ENCODE data around the gene OPCML. TPM values are rescaled to one million over a fixed set of nuclear protein-coding genes. Genes with fewer than 3 reads are reported as not detected.

The OPCML gene
- total RNA-seq, 3 donors from 2014 or later: not detected

- no peak for DNase-seq
- Mint-ChIP-seq H3K9me3 (peaks cover 4% of the 10 kb centered on the region), H3K4me1 (ENCODE audit: low read depth) (no peaks in the 10 kb centered on the region), H3K36me3 (ENCODE audit: insufficient read depth) (no peaks in the 10 kb centered on the region), H3K4me3 (no peak overlapping the region), H3K27me3 (ENCODE audit: low read depth) (no peaks in the 10 kb centered on the region)
- ATAC-seq: no peak
Measured at GRCh38 chr11:133388975-133389568, 143.2 kb downstream of the OPCML start.

GRCh38 chr11:133388260-133388659, 144.0 kb downstream of the OPCML start:
- Mint-ChIP-seq H3K4me1 (ENCODE audit: low read depth) (no peaks in the 10 kb centered on the region), H3K4me3 (no peak overlapping the region), H3K36me3 (ENCODE audit: insufficient read depth) (no peaks in the 10 kb centered on the region), H3K9me3 (peaks cover 4% of the 10 kb centered on the region), H3K27me3 (ENCODE audit: low read depth) (no peaks in the 10 kb centered on the region)
- ATAC-seq (no peak), DNase-seq (no peak)

- Mint-ChIP-seq H3K4me3 (no peak overlapping the region), H3K27me3 (ENCODE audit: low read depth) (no peaks in the 10 kb centered on the region), H3K36me3 (ENCODE audit: insufficient read depth) (no peaks in the 10 kb centered on the region), H3K9me3 (peaks cover 4% of the 10 kb centered on the region), H3K4me1 (ENCODE audit: low read depth) (no peaks in the 10 kb centered on the region)
- no peak for ATAC-seq
- no peak for DNase-seq
Measured at GRCh38 chr11:133386852-133387251, 145.4 kb downstream of the OPCML start.

- H3K4me3 Mint-ChIP-seq: no peak overlapping the region
- no peaks in the 10 kb centered on the region for H3K36me3 Mint-ChIP-seq (ENCODE audit: insufficient read depth)
- no peak for ATAC-seq
- peaks cover 4% of the 10 kb centered on the region for H3K9me3 Mint-ChIP-seq
- DNase-seq: no peak
- H3K27me3 Mint-ChIP-seq (ENCODE audit: low read depth): peaks cover 2% of the 10 kb centered on the region
- H3K4me1 Mint-ChIP-seq (ENCODE audit: low read depth): no peaks in the 10 kb centered on the region
Measured at GRCh38 chr11:133386262-133386661, 146.0 kb downstream of the OPCML start.

GRCh38 chr11:133385781-133386180, 146.5 kb downstream of the OPCML start:
- H3K4me1 Mint-ChIP-seq (ENCODE audit: low read depth): no peaks in the 10 kb centered on the region
- no peak overlapping the region for H3K4me3 Mint-ChIP-seq
- H3K9me3 Mint-ChIP-seq: peaks cover 4% of the 10 kb centered on the region
- DNase-seq: no peak
- H3K27me3 Mint-ChIP-seq (ENCODE audit: low read depth): peaks cover 2% of the 10 kb centered on the region
- ATAC-seq: no peak
- H3K36me3 Mint-ChIP-seq (ENCODE audit: insufficient read depth): no peaks in the 10 kb centered on the region

GRCh38 chr11:133384731-133385130, 147.6 kb downstream of the OPCML start:
- Mint-ChIP-seq H3K4me1 (ENCODE audit: low read depth) (no peaks in the 10 kb centered on the region), H3K4me3 (no peak overlapping the region), H3K36me3 (ENCODE audit: insufficient read depth) (no peaks in the 10 kb centered on the region), H3K27me3 (ENCODE audit: low read depth) (peaks cover 2% of the 10 kb centered on the region), H3K9me3 (peaks cover 4% of the 10 kb centered on the region)
- ATAC-seq (no peak), DNase-seq (no peak)

GRCh38 chr11:133383689-133384088, 148.6 kb downstream of the OPCML start:
- DNase-seq (no peak), ATAC-seq (no peak)
- Mint-ChIP-seq H3K27me3 (ENCODE audit: low read depth) (peaks cover 2% of the 10 kb centered on the region), H3K9me3 (peaks cover 4% of the 10 kb centered on the region), H3K36me3 (ENCODE audit: insufficient read depth) (no peaks in the 10 kb centered on the region), H3K4me1 (ENCODE audit: low read depth) (no peaks in the 10 kb centered on the region), H3K4me3 (no peak overlapping the region)

GRCh38 chr11:133383201-133383600, 149.1 kb downstream of the OPCML start:
- Mint-ChIP-seq H3K36me3 (ENCODE audit: insufficient read depth) (no peaks in the 10 kb centered on the region), H3K4me3 (no peak overlapping the region)

GRCh38 chr11:133382131-133382812, 150.0 kb downstream of the OPCML start:
- no peak overlapping the region for H3K4me3 Mint-ChIP-seq

More at GRCh38 chr11:133383201-133383600, 149.1 kb downstream of the OPCML start:
- H3K9me3 Mint-ChIP-seq: peaks cover 4% of the 10 kb centered on the region
- H3K4me1 Mint-ChIP-seq (ENCODE audit: low read depth): no peaks in the 10 kb centered on the region
- H3K27me3 Mint-ChIP-seq (ENCODE audit: low read depth): peaks cover 2% of the 10 kb centered on the region
- DNase-seq: no peak
- no peak for ATAC-seq

GRCh38 chr11:133381761-133382130, 150.6 kb downstream of the OPCML start:
- no peak overlapping the region for H3K4me3 Mint-ChIP-seq
- H3K36me3 Mint-ChIP-seq (ENCODE audit: insufficient read depth): no peaks in the 10 kb centered on the region
- H3K27me3 Mint-ChIP-seq (ENCODE audit: low read depth): peaks cover 2% of the 10 kb centered on the region
- no peaks in the 10 kb centered on the region for H3K9me3 Mint-ChIP-seq
- ATAC-seq (no peak), DNase-seq (no peak)
- H3K4me1 Mint-ChIP-seq (ENCODE audit: low read depth): no peaks in the 10 kb centered on the region

More at GRCh38 chr11:133382131-133382812, 150.0 kb downstream of the OPCML start:
- DNase-seq (no peak), ATAC-seq (no peak)
- Mint-ChIP-seq H3K36me3 (ENCODE audit: insufficient read depth) (no peaks in the 10 kb centered on the region), H3K27me3 (ENCODE audit: low read depth) (peaks cover 2% of the 10 kb centered on the region), H3K9me3 (no peaks in the 10 kb centered on the region), H3K4me1 (ENCODE audit: low read depth) (no peaks in the 10 kb centered on the region)

- ATAC-seq (no peak), DNase-seq (no peak)
- H3K9me3 Mint-ChIP-seq: no peaks in the 10 kb centered on the region
- no peaks in the 10 kb centered on the region for H3K4me1 Mint-ChIP-seq (ENCODE audit: low read depth)
- H3K36me3 Mint-ChIP-seq (ENCODE audit: insufficient read depth): no peaks in the 10 kb centered on the region
- no peaks in the 10 kb centered on the region for H3K27me3 Mint-ChIP-seq (ENCODE audit: low read depth)
- H3K4me3 Mint-ChIP-seq: no peak overlapping the region
Measured at GRCh38 chr11:133366147-133366546, 166.2 kb downstream of the OPCML start.

GRCh38 chr11:133362916-133363315, 169.4 kb downstream of the OPCML start:
- H3K4me1 Mint-ChIP-seq (ENCODE audit: low read depth): no peaks in the 10 kb centered on the region
- no peaks in the 10 kb centered on the region for H3K27me3 Mint-ChIP-seq (ENCODE audit: low read depth)
- DNase-seq: no peak
- no peak for ATAC-seq
- H3K36me3 Mint-ChIP-seq (ENCODE audit: insufficient read depth): no peaks in the 10 kb centered on the region
- H3K4me3 Mint-ChIP-seq: no peak overlapping the region
- no peaks in the 10 kb centered on the region for H3K9me3 Mint-ChIP-seq

GRCh38 chr11:133362156-133362555, 170.1 kb downstream of the OPCML start:
- no peak for DNase-seq

GRCh38 chr11:133361689-133361994, 170.7 kb downstream of the OPCML start:
- ATAC-seq: no peak
- Mint-ChIP-seq H3K4me3 (no peak overlapping the region), H3K36me3 (ENCODE audit: insufficient read depth) (no peaks in the 10 kb centered on the region), H3K27me3 (ENCODE audit: low read depth) (no peaks in the 10 kb centered on the region), H3K4me1 (ENCODE audit: low read depth) (no peaks in the 10 kb centered on the region), H3K9me3 (no peaks in the 10 kb centered on the region)
- no peak for DNase-seq

More at GRCh38 chr11:133362156-133362555, 170.1 kb downstream of the OPCML start:
- no peaks in the 10 kb centered on the region for H3K36me3 Mint-ChIP-seq (ENCODE audit: insufficient read depth)
- H3K4me1 Mint-ChIP-seq (ENCODE audit: low read depth): no peaks in the 10 kb centered on the region
- no peaks in the 10 kb centered on the region for H3K9me3 Mint-ChIP-seq
- ATAC-seq: no peak
- no peaks in the 10 kb centered on the region for H3K27me3 Mint-ChIP-seq (ENCODE audit: low read depth)
- no peak overlapping the region for H3K4me3 Mint-ChIP-seq

- ATAC-seq (no peak), DNase-seq (no peak)
- no peaks in the 10 kb centered on the region for H3K36me3 Mint-ChIP-seq (ENCODE audit: insufficient read depth)
- H3K9me3 Mint-ChIP-seq: no peaks in the 10 kb centered on the region
- no peaks in the 10 kb centered on the region for H3K27me3 Mint-ChIP-seq (ENCODE audit: low read depth)
- no peaks in the 10 kb centered on the region for H3K4me1 Mint-ChIP-seq (ENCODE audit: low read depth)
- no peak overlapping the region for H3K4me3 Mint-ChIP-seq
Measured at GRCh38 chr11:133360860-133361688, 171.2 kb downstream of the OPCML start.
